HG03469 (cell line): ENCODE results near the gene PCED1B.
"Not testable (repeated sequence)": the region's sequence is repeated elsewhere in the genome, so short reads cannot be mapped to it uniquely, and the experiment has no call there.

ENCODE experiments used
- ATAC-seq: cut with Tn5 transposase; IDR thresholded peaks from one replicate; pipeline ENCODE4 v1.9.1; 2021; ENCODE audit warnings: mild to moderate bottlenecking, moderate library complexity, moderate number of reproducible peaks; ENCODE audit not compliant: unreplicated experiment

Gene PCED1B

DNA sequence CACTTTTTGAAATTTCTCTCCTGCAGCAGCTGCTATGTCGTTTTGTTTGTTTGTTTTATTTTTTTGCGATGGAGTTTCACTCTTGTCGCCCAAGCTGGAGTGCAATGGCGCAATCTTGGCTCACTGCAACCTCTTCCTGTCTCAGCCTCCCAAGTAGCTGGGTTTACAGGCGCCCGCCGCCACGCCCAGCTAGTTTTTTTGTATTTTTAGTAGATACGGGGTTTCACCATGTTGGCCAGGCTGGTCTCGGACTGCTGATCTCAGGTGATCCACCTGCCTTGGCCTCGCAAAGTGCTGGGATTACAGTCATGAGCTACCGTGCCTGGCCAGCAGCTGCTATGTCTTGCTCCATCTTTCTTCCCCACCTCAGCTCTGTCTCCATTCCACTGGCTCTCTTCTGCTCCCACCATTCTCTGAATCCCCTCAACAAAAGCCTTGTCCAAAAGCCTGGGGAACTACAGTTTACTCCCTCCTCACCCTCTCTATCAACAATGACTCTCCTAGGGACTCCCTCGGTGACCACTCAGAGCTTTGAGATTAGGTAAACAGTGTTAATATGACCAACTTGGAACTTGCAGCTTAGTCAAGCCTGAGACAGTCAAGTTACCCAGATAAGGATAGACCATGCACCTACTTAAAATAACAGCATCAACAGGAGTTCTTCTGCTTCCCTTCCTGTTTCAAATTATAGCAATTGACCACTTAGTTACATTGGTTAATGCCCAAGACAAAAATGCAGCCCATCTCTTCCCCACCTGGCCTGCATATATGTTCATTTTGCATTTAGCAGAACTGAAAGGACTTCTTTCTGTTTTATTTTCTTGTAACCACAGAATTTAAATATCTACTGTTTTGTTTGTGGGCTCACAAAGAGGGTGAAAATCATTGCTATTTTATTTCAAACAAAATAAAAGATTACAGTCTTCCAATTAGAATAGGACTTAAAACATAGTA is 189.4 kb downstream of the PCED1B start:
- ATAC-seq = peak; percentile 69

DNA sequence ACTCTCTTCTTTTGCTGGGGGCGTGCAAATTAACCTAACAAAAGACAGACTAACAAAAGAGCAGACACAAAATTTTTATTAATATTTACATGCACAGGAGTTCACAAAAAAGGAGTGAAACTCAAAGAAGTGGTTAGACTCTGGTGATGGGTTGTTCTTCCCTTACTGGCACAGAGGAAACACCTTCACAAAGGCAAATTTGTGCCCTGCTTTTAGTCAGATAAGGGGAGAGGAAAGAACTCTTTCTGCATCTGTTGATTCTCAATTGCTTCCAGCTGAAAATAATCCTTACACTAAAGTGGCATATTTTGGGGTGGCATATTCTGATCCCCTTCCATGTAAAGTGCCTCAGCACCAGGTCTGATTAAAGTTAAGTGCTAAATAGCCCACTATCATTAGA is 190.5 kb downstream of the PCED1B start:
- ATAC-seq = no peak

GRCh38 chr12:47270782-47271664 is 191.6 kb downstream of the PCED1B start:
- no peak for ATAC-seq

DNA sequence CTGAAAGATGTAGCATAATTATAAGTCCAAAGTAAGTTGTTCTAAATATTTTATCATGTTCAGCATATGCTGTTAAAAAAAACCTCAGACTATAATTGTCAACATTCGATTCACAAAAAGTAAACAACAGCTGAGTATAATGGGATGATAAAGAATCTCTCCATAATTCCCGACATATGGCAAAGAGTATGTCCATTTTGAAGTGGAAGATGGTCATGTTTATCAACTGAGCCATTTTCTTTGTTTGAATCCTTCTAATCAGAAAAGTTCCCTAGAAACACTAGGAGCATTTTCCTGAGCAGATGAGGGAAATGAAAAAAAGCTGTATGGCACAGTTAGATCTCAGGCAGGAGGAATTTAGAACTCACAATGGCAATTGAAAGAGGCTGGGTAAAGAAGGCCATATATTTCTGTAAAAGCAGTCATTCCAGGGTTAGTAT is 192.4 kb downstream of the PCED1B start:
- ATAC-seq = no peak

- ATAC-seq = no peak
Measured at GRCh38 chr12:47272412-47273190, 193.2 kb downstream of the PCED1B start.

DNA sequence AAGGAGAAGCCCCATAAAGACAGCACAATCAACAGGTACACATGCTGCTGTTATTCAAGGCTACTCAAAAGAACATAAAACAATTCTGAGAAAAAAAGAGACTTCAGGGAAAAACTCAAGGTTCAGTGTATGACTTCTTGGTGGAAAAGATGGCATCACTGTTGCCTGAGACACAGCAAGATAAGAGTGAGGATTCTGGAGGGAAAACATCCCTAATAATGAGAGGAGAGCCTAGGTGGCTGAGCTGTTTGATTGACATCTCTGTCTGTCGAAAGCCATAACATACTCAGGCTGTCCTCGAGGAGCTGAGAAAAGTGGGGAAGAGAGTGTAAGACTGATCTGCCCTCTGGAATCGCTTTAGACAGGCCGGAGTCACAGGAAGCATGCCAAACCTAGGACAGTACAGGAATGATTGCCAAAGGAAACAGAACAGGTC is 193.8 kb downstream of the PCED1B start:
- ATAC-seq = no peak

GRCh38 chr12:47274760-47275159 is 195.3 kb downstream of the PCED1B start:
- no peak for ATAC-seq

GRCh38 chr12:47276253-47276620 is 196.8 kb downstream of the PCED1B start:
- ATAC-seq = no peak

- ATAC-seq = peak; percentile 77
Measured at GRCh38 chr12:47276621-47277309, 197.3 kb downstream of the PCED1B start.

DNA sequence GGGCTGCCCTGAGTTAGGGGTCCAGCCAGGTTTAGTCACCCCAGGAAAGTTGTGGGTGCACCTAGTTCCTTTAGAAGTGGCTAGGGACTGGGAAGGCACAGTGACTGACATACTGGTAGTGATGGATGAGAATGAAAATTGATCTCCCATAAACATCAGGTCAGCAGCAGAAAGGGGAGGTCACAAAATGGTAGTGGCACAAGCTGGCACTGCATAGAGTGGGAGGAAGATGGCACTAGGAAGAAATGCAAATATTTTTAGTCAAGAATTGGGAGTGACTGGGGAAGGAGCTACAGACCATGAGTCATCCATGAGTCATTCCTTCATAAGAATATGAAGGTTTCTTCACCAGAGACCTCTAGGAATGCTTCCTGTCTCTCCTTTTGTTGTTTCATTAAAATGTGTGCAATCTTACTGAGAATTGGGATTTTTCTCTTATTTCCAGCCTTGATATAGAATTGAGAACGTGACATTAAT is 198.6 kb downstream of the PCED1B start:
- ATAC-seq = no peak

GRCh38 chr12:47279758-47280157 is 200.3 kb downstream of the PCED1B start:
- not testable (repeated sequence) for ATAC-seq

DNA sequence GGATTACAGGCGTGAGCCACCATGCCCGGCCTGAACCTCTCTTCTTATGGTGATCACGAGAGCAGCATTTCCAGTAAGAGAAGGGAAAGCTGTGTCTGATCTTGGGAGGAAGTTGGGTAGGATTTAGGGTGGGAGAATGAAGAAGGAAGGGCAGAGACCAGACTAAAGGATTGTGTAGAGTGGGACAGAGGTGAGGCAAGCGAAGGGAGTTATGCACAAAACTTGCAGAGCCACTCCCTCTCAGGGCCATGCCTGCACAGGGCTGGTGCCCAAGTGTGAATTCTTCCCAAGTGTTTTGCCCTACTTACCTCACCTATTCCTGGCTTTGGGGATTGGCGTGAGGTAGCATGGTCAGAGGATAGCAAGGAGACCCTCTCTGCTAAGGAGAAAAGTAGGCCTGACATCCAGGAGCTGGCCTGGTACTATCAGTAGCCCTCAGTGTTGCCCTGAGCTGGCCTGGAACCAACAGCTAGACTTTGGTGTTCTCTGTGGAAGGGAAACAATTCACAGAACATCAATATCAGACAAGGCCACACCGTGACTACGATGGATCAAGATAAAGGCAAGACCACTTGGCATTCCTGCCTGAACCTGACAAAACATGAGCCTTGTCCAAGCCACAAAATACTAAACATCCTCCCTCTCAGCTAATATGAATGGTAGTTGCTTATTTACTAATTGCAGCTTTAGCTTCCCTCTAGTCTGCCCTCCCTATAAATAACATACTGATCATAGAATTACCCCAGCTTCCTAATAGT is 201.3 kb downstream of the PCED1B start:
- no peak for ATAC-seq

DNA sequence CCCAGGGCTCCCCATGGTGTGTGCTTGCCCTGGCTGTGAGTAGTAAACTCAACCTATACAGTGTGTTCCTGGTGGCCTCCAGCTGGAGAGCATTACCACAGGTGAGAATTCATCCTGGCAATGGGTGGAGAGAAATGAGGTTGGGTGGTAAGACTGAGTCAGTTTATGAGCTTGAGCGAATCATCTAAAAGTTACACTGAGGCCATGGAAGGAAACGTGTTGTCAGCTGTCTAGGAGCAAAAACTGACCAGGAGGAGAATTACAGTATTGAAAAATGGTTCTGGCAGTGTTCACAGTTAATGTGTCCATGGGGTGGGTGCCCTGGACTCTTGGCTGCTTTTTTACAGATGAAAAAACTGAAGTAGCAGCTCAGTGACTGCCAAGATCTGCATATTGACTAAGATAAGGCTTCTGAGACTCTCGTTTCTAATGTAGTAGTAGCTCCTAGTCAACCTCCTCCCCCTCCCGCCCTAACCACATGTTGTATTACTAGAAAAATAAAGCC is 202.3 kb downstream of the PCED1B start:
- no peak for ATAC-seq

GRCh38 chr12:47282206-47282605 is 202.8 kb downstream of the PCED1B start:
- no peak for ATAC-seq
